HG03460 (cell line): ENCODE data around the gene TRIM29.
"Not testable (repeated sequence)": the region's sequence is repeated elsewhere in the genome, so short reads cannot be mapped to it uniquely, and the experiment has no call there.

Experiments used
- ATAC-seq: cut with Tn5 transposase; IDR thresholded peaks from one replicate; pipeline ENCODE4 v1.9.1; 2021; ENCODE audit not compliant: unreplicated experiment

Gene TRIM29

DNA sequence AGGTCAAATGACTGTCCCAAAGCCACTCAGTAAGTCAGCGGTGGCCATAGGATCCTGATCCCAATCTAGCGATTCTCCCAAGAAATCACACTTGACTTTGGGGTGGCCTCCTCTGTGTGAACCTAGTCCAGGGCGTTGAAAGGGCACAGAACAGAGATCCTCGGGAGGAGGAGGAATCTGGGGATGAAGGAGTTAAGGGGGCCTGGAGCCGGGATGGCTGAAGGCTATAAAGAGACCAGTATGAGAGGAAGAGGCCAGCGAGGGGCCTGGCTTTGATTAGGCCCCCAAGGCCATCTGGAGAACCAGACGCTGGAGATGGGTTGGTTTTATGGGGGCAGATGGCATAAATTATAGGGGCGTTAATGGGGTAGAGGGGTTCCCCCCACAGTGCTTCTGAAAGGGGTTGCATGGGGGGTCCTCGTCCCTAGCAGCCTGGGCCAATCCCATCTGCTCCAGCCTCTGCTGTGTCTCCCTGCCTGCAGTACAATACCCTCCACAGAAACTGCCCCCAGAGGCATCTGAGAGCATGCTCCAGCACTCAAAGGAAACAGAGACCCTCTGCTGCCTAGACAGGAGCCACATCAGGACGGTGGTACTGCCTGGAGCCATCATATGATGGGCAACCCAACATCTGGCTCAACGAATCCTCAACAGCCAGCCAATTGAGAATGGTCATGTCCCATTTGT is 35.2 kb upstream of the TRIM29 start:
- ATAC-seq = no peak

DNA sequence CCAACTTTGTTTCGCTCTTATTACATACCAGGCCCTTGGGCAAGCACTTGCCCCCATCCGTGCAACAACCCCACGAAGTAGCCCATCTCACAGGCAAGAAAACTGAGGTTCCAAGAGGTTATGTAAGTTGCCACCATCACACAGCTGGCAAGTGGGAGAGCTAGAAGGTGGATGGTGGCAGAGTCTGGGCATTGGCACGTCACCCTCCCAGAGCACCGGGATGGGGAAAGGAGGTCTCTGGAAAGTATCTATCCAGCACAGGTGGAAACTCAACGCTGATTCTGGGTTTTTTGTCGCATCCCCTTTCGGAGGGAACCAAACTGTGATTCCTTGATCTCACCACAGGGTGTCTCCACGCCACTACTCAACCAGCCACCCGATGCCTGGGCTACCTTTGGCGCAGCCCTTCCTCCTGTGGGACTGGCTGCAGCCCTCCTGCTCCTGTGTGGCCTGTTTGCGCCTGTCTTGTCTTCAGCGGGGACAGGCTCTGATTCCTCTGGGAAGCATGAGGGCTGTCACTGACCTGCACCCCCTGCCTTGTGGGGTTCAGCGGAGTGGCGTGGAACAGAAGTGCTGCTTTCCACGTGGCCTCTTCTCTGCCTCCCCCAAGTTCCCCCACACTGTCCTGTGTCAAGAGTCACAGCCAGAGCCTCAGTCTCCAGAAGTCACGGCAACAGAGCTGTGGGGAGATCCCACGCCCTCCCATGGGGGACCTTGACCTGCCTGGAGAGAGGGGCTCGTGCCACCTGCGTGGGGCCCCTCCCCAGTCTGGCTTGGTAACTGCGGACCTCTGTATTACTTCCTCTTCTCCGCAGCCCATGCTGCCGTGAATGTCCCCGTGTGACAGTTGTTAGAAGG is 34.4 kb upstream of the TRIM29 start:
- no peak for ATAC-seq

DNA sequence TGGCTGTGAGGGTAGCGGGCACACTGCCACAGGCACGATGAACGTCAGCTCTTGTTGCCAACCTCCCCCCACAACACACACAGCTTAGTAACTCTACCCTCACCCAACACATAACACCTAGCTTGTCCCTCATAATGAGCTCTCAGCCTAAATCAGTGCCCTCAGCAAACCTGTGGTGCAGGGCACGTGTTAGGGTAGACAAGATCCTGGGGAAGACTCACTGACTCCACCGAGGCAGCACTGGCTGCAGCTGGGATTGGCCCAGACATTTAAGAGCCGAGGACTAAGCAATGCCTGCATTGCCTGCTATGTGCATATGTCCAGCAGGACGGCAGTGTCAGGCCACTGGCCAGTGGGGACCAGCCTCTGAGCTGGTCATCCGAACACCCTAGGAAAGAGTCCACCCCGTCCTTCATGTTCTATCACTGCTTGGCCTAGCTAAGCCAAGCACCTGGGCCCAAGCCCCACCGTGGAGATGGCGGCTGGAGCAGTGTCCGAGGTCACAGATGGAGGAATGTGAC is 32.9 kb upstream of the TRIM29 start:
- no peak for ATAC-seq

DNA sequence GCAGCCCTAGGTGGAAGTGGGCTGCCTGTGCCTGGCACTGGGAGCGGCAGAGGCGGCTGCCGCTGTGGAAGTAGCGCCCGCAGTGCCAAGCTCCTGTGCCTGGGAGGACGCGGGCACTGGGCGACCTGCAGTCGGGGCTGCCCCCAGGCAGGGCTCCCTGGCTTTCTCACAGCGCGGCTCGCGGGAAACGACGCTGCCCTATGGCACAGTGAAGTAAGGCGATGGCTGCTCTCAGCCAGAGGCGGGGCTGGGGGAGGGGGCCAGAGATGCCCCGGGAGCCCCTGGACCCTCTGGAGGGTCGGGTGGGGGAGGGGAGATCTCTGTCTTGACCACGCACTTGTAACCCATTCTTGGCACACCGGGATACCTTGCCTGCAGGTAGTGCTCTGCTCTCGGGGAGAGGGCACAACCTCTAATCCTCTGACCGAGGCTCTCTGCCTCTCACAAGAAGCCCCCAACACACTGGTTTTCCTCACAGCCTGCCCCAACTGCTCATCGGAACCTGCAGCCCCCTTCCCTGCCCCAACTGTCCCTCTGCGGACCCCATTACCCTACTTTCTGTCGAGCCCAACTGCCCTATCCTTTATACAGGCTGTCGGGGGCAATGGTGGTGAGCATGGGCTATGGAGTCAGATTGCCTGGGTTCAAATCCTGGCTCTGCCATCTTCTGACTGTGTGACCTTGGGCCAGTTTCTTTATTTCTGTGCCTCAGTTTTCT is 32.2 kb upstream of the TRIM29 start:
- no peak for ATAC-seq

DNA sequence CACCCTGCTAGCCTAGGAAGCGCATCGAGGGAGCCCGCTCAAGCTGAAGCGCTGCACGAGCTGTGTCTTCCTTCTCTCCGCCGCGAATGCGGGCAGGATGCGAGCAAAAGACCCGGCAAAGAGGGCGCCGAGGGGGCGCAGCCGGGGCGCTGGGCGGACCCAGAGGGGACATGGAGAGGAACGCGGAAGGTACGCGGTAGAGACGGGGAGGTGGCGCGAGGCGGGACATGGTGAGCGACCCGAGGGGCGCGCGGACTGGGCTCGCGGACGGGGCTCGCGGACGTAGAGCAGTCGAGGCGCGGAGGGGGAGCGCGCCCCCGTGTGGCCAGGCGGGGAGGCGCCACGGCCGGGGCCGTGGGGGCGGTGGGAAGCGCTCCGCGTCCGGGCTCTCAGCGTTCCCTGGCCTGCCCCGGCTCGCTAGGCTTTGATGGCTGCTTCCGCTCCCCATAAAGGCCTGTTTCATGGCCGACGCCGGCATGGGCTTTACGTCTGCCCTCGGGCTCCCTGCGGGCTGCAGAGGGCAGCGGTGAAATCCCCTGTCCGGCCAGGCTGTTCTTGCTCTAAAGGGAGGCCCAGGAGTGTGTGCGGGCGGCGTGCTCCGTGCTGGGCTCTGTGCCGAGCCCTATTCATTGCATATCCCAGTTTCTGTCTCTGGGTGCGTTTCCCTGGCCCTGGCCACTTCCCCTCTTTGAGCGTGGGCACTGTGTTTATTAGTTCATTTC is 31.2 kb upstream of the TRIM29 start:
- no peak for ATAC-seq

DNA sequence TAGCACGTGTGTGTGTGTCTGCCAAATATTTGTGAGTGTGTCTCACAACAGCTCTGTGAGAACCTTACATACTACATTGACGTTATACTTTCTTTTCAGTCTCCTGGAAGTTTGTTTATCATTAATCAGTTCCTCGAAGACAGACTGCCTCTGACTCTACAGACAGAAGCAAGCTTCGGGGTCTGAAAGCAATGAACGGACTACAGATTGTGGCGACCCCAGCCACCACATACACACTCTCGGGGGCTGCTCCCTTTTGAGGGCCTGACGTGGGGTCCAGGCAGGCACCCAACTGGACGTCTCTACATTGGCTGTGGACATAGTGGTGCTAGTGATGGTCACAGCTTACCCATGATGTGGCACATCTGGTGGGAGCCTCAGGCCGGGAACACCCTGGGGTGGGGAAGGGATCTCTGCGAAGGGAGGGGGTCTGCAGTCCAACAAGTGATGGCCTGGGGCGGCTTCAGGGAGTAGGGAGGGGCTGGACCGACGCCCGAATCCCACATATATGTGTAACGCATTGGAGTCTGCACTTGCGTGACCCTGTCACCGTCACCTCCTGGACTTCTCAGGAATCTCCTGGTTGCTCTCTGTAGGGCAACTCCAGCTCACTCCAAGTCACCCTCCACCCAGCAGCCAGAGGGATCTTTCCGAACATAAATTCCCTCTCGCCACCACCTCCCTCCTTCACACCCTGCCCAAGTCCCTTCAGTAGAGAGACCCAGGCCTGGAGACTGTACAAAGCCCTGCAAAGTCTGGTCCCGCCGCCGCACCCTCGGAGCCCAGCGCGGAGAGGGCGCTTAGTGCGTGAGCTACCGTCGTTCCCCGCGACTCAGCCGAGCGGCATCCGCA is 30.4 kb upstream of the TRIM29 start:
- no peak for ATAC-seq

DNA sequence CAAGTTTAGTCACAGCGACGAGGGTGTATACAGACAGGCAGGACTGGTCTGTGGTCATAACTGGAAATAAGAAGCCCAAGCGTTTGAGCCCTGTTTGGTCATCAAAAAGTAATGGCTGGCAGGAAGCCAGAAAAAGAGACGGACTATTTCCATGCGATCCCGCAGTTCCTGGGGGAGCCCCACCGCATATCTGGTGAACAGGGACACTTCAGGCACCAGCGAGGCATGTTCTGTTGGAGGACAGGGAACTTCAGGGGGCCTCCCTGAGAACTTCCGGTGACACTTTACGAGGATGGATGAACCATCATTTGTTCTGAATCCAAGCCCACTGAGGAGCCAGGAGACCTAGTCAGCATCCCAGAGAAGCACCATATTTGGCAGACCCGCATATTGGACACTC is 29.7 kb upstream of the TRIM29 start:
- ATAC-seq = no peak

DNA sequence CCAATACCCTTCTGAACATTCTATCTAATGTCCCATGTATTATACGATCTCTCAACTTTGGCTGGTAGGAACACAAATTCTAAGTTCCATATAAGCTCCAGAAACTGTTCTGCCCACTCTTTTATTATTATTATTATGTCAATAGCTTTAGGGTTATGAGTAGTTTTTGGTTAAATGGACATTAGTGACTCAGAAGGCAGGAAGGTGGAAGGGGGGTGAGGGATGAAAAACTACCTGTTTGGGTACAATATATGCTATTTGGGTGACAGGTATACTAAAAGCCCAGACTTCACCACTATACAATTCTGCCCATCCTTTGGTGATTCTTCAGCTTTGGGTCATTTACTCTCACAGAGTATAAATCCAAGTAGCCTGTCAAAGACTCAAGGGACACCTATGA is 22.5 kb upstream of the TRIM29 start:
- no peak for ATAC-seq

DNA sequence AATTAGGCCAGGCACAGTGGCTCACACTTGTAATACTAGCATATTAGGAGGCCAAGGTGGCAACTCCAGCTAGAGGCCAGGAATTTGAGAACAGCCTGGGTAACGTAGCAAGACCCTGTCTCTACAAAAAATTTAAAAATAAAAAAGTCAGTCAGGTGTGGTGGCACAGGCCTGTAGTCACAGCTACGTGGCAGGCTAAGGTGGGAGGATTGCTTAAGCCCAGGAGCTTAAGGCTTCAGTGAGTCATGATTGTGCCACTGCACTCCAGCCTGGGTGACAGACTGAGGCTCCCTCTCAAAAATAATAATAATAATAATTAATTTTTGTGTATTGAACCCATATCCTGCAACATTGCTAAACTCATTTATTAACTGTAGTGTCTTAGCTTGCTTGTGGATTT is 15.3 kb upstream of the TRIM29 start:
- ATAC-seq = no peak

DNA sequence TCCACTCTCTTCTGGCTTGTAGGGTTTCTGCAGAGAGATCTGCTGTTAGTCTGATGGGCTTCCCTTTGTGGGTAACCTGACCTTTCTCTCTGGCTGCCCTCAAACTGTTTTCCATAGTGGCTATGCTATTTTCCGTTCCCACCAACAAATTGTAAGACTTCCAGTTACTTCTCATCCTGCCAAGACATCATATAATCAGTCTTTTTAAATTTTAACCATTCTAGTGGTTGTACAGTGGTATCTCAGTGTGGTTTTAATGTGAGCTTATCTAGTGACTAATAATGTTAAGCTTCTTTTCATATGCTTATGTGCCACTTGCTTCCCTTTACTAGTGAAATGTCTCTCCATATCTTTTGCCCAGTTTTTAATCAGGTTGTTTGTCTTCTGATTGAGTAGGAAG is 13.6 kb upstream of the TRIM29 start:
- ATAC-seq = no peak

DNA sequence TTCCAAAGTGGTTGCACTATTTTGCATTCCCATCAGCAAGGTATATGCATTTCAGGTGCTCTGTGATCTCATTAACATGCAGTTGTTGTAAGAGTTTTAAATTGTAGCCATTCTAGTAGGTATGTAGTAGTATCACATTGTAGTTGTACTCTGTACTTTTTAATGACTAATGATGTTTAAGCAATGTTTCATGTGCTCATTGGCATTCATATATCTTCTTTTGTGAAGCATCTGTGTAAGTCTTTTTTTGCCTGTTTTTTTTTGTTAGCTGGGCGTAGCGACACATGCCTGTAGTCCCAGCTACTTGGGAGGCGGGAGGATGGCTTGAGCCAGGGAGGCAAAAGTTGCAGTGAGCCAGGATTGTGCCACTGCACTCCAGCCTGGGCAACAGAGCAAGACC is 11.3 kb upstream of the TRIM29 start:
- ATAC-seq = no peak

DNA sequence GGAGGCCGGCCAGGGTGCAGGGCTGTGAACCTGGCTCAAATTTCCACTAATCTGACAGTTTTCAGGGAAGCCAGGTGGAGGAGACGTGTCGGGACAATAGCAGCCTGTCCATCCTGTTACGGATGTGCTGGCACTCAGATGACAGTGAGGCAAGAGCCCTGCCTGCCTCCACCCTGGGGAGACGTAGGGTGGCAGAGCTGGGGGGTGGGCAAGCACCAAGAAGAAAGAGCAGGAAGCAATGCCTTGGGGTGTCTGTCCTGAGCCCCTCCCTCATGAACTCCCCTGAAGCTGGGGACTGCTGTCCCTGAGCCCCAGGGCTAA is 10.0 kb upstream of the TRIM29 start:
- ATAC-seq = no peak

DNA sequence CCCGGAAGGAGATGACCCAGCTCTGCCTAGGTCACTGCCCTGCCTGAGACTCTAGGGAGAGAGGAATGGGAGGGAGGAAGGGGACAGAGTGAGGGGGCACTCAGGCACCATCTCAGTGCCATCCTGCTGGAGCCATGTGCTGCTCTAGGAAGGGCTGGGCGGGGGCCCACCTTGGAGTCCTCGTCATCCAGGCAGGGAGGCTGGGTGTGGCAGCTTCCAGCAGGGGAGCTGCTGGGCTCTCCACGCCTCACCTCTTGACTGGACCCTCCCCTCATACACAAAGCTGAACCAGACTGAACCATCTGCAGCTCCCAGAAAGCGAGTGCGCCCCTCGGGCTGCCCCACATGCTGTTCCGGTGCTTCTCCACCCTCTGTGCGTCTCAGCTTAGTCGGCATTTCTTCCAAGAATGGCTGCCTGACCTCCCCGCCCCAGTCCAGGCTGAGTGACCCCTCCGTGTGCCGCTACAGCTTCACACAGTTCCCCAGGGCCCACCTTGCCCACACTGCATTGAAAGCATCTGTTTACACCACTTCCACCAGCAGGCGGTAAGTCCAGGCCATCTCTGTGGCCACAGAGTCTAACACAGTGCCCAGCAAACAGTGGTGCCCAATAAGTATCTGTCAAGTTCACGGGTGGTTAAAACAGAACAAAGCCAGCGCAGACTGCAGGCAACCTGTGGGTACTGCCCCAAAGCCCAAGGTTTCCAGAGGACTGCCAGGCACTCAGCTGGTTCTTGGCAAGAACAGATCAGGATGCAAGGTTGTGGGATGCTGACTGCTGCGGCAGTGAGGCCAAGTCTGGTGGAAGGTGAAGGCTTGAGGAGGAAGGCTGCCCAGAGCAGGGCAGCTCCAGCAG is 9.4 kb upstream of the TRIM29 start:
- no peak for ATAC-seq

DNA sequence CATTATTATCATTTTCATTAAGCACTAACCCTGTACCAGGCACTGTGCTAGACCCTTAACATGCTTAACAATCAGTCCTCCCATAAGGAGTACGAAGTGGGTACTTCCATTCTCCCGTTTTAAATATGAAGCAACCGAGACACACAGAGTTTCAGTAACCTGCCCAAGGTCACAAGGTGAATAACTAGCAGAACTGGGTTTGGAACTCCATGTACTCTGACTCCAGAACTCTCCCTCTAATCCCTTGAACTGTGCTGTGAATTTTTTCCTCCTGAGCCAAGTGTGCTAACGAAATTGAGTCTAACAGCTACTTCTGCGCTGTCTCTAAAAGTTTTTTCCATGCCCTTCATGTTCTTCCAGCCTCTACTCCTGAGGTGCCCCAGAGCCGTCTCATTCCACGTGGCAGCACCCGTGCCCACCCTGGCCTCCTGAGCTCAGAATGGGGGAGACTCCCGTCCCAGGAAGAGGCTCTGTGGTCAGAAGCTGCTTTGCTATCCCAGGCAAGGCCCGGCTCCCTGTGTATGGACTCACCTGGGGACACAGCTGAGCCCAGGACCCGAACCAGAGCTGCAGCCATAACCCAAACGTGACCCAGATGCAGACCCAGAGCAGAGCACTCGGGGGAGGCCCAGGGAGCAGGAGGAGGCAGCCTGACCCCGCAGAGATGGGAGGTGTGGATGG is 8.6 kb upstream of the TRIM29 start:
- ATAC-seq = no peak

DNA sequence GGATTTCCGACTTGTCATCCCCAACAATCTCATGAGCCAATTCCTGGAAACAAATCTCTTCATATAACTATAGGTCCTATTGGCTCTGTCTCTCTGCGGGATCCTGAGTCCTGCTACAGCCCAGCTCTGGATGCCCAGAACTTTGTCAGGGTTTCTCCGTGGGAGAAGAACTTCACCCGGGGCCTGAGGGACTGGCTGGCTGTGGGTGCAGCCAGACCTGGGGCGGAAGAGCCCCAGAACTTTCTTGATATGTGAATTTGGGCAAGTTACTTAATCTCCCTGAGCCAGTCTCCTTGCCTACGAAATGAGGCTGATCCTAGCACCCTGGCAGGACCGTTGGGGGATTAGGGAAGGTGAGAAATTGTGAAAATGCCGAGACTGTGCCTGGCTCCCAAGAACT is 6.6 kb upstream of the TRIM29 start:
- ATAC-seq = no peak

DNA sequence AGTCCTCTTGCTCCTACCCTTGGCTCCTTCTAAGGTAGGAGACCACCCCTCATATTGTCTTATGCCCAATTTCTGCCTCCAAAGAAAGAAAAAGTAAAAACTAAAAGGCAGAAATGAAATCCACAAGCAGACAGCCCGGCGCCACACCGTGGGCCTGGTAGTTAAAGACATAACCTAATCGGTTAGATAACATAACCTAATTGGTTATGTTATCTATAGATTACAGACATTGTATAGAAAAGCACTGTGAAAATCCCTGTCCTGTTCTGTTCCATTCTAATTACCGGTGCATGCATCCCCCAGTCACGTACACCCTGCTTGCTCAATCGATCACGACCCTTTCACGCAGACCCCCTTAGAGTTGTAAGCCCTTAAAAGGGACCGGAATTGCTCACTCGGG is 5.6 kb upstream of the TRIM29 start:
- not testable (repeated sequence) for ATAC-seq

DNA sequence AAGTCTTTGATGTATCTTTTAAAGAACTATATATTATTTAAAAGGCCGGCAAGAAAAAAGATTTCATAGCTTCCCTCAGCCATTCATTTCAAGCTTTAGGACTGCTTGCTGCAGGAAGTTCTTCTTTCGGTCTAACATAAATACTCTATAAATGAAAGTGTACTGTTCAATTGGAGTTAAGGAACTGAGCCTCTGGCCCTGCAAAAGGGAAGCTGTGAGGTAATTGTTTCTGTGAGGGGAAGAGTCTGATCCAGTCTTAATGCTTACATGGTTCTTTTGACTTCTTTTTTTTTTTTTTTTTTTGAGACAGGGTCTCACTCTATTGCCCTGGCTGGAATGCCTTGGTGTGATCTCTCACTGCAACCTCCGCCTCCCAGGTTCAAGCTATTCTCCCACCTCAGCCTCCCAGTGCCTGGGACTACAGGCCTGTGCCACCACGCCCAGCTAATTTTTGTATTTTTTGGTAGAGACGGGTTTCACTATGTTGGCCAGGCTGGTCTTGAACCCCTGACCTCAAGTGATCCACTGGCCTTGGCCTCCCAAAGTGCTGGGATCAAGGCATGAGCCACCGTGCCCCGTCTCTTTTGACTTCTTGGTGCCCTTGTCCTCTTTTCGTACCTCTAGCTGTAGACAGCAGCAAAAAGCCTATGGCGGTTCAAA is 4.7 kb upstream of the TRIM29 start:
- ATAC-seq = no peak

DNA sequence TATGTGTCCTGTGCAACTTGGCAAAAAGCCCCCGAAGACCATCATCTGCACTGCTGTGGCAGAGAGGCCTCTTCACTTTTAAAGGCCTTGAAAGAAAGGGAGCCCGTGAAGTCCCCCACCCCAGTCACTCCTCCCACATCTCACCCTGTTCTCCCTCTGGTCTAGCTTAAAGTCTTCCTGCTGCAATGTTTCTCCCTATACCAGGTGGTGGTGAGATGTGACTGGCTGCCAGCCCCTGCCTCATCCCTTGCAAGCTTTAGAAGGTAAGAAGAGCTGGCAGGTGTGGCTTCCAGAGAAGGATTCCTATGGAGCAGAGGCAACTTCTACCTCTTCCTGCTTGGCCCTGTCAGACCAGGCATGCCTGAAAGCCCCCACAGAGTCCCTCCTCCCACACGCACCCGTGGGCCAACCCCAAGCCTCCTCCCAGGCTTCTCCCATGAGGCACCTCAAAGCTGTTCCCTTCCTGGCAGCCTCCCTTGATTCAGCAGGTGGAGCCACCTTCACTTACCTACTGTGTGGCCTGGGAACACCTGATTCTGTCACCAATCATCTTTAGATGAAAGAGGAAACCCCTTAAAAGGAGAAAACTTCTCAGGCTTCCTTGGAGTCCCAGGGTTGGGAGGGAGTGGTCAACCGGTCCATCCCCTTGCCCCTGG is 4.0 kb upstream of the TRIM29 start:
- ATAC-seq = no peak
